ENCODE measurements around the gene SAMD15.

DNA sequence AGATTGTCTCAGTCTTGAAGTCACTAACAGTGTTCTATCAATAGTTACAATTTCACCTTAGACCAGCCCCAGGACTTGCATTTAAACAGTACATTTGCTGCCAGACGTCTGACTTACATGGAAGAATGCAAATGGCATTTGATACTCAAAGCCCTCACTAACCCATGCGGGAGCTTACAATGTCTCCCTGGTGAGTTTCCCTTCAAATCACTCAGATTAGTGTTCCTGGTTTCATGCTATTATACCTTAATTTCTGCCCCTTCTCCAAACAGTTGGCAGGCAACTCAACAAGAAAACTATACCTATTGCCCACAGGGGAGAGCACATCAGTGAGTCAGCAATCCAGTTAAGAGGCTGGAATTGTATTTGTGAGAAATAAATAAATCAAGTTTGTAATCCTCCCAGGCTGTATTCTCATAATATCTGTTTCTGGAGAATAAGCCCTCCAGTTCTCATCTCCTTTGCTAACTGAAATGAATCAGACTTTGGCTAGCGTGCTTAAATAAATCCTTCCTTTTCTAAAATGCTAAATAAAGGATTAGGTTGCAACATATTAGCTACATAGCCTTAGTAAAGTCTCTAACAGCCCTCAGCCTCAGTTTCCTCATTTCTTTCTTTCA, 32.7 kb upstream of the SAMD15 start:
- TF ChIP-seq, protein P1, sequence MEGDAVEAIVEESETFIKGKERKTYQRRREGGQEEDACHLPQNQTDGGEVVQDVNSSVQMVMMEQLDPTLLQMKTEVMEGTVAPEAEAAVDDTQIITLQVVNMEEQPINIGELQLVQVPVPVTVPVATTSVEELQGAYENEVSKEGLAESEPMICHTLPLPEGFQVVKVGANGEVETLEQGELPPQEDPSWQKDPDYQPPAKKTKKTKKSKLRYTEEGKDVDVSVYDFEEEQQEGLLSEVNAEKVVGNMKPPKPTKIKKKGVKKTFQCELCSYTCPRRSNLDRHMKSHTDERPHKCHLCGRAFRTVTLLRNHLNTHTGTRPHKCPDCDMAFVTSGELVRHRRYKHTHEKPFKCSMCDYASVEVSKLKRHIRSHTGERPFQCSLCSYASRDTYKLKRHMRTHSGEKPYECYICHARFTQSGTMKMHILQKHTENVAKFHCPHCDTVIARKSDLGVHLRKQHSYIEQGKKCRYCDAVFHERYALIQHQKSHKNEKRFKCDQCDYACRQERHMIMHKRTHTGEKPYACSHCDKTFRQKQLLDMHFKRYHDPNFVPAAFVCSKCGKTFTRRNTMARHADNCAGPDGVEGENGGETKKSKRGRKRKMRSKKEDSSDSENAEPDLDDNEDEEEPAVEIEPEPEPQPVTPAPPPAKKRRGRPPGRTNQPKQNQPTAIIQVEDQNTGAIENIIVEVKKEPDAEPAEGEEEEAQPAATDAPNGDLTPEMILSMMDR (IDR thresholded peaks at IDR 0.05) = no peak
- no peak for TF ChIP-seq EZH2 (IDR thresholded peaks at IDR 0.05; ENCODE audit: borderline replicate concordance, insufficient read depth, low read depth, low read length, poor library complexity, severe bottlenecking)

All from B cell (primary cell).